C1 segment of cervical spinal cord (tissue), 14 donors: ENCODE data around the gene SCLY.
"Not testable (repeated sequence)": the region's sequence is repeated elsewhere in the genome, so short reads cannot be mapped to it uniquely, and the experiment has no call there.

Source experiments
- DNase-seq, 14 donors: peaks; one replicate each; lab custom pipeline; 2025; lab: John Stamatoyannopoulos, UW

SCLY gene

GRCh38 chr2:238060542-238061314 lies at the start of gene SCLY:
Gene SCLY, plus strand, starts transcription at chr2:238061001. Its CDS starts 54 bp downstream, at chr2:238061055.
- DNase-seq: peak; percentile 85 to 99 (median 97)

- no peak for DNase-seq
Measured at GRCh38 chr2:238013806-238014205, 47.0 kb upstream of the SCLY start.

- no peak for DNase-seq
Measured at GRCh38 chr2:238015705-238016104, 45.1 kb upstream of the SCLY start.

- no peak for DNase-seq
Measured at GRCh38 chr2:238016526-238016925, 44.3 kb upstream of the SCLY start.

GRCh38 chr2:238019962-238020361 lies 40.8 kb upstream of the SCLY start:
- peak in 1 of 14 donors; percentile 34 for DNase-seq

- DNase-seq: no peak
Measured at GRCh38 chr2:238020816-238021215, 40.0 kb upstream of the SCLY start.

GRCh38 chr2:238021327-238021726 lies 39.5 kb upstream of the SCLY start:
- DNase-seq: no peak

- no peak for DNase-seq
Measured at GRCh38 chr2:238022594-238023157, 38.1 kb upstream of the SCLY start.

- no peak for DNase-seq
Measured at GRCh38 chr2:238023608-238024007, 37.2 kb upstream of the SCLY start.

GRCh38 chr2:238024986-238025385 lies 35.8 kb upstream of the SCLY start:
- no peak for DNase-seq

- no peak for DNase-seq
Measured at GRCh38 chr2:238025741-238026360, 35.0 kb upstream of the SCLY start.

GRCh38 chr2:238027058-238027457 lies 33.7 kb upstream of the SCLY start:
- DNase-seq: no peak

- DNase-seq: no peak
Measured at GRCh38 chr2:238027591-238028415, 33.0 kb upstream of the SCLY start.

- no peak for DNase-seq
Measured at GRCh38 chr2:238029853-238030252, 30.9 kb upstream of the SCLY start.

- no peak for DNase-seq
Measured at GRCh38 chr2:238030422-238031155, 30.2 kb upstream of the SCLY start.

GRCh38 chr2:238031751-238032150 lies 29.1 kb upstream of the SCLY start:
- no peak for DNase-seq

- no peak for DNase-seq
Measured at GRCh38 chr2:238032755-238033337, 28.0 kb upstream of the SCLY start.

- not testable (repeated sequence) for DNase-seq
Measured at GRCh38 chr2:238033991-238034390, 26.8 kb upstream of the SCLY start.

GRCh38 chr2:238038203-238038602 lies 22.6 kb upstream of the SCLY start:
- no peak for DNase-seq

GRCh38 chr2:238039151-238039550 lies 21.6 kb upstream of the SCLY start:
- no peak for DNase-seq

- DNase-seq: peak in 1 of 14 donors; percentile 32
Measured at GRCh38 chr2:238039985-238040384, 20.8 kb upstream of the SCLY start.
